GM12873 (cell line): Measurements from ENCODE around the gene MAML3.

ENCODE experiments used
- CTCF ChIP-seq: IDR thresholded peaks from 2 replicates; pipeline ENCODE4 v1.5.1; 2012; ENCODE audit warnings: low read depth, mild to moderate bottlenecking, moderate library complexity, low read length, control low read depth; ENCODE audit not compliant: insufficient read depth; ENCODE audit errors: missing control alignments

MAML3 gene

GRCh38 chr4:139859876-139860275 is 294.1 kb downstream of the MAML3 start:
- no peak for TF ChIP-seq CTCF

- TF ChIP-seq CTCF = no peak
These were observed 295.4 kb downstream of the MAML3 start for GRCh38 chr4:139858436-139859205.

- no peak for TF ChIP-seq CTCF
These were observed 296.0 kb downstream of the MAML3 start for GRCh38 chr4:139857977-139858376.

DNA sequence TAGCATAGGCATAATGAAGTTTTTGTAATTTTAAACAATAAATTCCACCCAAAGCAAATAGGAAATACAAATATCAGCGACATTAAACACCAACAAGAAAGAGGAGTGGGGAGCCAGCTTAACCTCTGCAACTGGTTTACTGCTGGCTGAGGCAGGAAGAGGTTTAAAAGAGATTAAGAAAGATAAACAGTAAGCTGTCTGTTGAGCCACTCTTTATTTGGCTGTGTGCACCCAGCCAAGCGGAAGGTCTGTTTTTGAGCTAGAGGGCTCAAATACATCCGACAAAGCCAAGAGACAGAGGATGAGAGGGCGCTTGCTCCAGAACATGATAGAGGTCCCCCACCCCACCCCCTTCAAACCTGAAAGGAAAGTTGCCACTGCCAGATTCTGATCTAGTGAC is 297.0 kb downstream of the MAML3 start:
- TF ChIP-seq CTCF = no peak

GRCh38 chr4:139854668-139855403 is 299.1 kb downstream of the MAML3 start:
- TF ChIP-seq CTCF = no peak

GRCh38 chr4:139853309-139853708 is 300.7 kb downstream of the MAML3 start:
- no peak for TF ChIP-seq CTCF

- TF ChIP-seq CTCF = no peak
These were observed 301.2 kb downstream of the MAML3 start for GRCh38 chr4:139852612-139853269.
